AG10803 (cell line): ENCODE measurements around the gene LGALS1.
A peak's percentile ranks its signal among the peaks of the same experiment; 100 is the strongest.

Source experiments
- DNase-seq: peaks from one replicate; pipeline ENCODE4 v3.0.0; 2010; ENCODE audit warnings: low read depth
- H3K4me3 ChIP-seq: 2 replicates; pipeline ENCODE4 v1.5.1; 2011; ENCODE audit warnings: mild to moderate bottlenecking, low read length, control low read depth
- TF ChIP-seq, protein P1 (sequence below): conservative IDR thresholded peaks from 2 replicates; pipeline ENCODE4 v1.5.1; 2011; ENCODE audit warnings: mild to moderate bottlenecking, low read length, control low read depth, inconsistent platforms

LGALS1 gene

GRCh38 chr22:37633625-37634416, 41.6 kb upstream of the LGALS1 start:
- H3K4me3 ChIP-seq, result peak overlapping the region; percentile 15
- DNase-seq, result peak; percentile 80
- TF ChIP-seq, protein P1, sequence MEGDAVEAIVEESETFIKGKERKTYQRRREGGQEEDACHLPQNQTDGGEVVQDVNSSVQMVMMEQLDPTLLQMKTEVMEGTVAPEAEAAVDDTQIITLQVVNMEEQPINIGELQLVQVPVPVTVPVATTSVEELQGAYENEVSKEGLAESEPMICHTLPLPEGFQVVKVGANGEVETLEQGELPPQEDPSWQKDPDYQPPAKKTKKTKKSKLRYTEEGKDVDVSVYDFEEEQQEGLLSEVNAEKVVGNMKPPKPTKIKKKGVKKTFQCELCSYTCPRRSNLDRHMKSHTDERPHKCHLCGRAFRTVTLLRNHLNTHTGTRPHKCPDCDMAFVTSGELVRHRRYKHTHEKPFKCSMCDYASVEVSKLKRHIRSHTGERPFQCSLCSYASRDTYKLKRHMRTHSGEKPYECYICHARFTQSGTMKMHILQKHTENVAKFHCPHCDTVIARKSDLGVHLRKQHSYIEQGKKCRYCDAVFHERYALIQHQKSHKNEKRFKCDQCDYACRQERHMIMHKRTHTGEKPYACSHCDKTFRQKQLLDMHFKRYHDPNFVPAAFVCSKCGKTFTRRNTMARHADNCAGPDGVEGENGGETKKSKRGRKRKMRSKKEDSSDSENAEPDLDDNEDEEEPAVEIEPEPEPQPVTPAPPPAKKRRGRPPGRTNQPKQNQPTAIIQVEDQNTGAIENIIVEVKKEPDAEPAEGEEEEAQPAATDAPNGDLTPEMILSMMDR, result peak; percentile 39

DNA sequence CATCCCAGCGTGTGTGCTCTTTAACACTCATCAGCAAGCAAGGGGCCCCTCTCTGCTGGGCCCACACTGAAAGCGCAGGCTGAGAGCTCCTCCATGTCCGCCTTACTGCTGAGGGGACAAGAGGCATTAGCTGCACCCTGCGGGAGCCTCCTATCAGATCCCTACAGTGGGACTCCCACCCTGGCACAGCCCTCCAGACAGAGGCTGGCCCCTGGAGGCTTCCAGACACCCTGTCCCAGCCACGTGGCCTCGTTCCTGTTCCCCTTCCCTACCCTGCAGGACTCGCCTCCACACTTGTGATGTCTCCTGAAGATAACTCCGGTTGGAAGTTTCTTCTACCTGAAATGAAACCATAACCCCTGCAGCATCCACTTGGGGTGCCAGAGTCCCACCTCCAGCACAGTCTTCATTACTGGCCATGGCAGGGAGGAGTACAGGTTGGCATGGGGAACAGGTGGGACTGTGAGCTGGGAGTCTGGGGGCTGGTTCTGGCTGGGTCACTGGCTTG, 41.0 kb upstream of the LGALS1 start:
- no peak for DNase-seq
- TF ChIP-seq, protein P1, result peak; percentile 29
- no peak overlapping the region for H3K4me3 ChIP-seq

DNA sequence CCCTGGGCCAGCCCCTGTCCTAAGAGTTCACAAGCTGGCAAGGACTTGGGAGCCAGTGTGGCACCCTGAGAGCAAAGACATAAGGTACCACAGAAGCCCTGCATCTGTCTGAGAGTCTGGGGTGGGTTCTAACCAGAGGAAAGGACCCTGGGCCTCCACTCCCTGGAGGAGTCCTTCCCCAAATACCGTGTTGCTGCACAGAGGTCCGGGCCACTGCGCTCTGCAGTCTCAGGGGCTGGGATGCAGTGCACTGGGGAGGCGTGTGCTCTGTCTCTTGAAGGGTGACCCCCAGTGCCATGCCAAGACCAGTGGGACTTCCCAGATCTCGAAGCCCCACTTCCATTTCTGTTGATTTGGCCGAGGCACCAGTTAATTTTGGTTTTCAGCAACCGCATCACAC, 40.3 kb upstream of the LGALS1 start:
- TF ChIP-seq, protein P1, result no peak
- no peak for DNase-seq
- no peak overlapping the region for H3K4me3 ChIP-seq

DNA sequence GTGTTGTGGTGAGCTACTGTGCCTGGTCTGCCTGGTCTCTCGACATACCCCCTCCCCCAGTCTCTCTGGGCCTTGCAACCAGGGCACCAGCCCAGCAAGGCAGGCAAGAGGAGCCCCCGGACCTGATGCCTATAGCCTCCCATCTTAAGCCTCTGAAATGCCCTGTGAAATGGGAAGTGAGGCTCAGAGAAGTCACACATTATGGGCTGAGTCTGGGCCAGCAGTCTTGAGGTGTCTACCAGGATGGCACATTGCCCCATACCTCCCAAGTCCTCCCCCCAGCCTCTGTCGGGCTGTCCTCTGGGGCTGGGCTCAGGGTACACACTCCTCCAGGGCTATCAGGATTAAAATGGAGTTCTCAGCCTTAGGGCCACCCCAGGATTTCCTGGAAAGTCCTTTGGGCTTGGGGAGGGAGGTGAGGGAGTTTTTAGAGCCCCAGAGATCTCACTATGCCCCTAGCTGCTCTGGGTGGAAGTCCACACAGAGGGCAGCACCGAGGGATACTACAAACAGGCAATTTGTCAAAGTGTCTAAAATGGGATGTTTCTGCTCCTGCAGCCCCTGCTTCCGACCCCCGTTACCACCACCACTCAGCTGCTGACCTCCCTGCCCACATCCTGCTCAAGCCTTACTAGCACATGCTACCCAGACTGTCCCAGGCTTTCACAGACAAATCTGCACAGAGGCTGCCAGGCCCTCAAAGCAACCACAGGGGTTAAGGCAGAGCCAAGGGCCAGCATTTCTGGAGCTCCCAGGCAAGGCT, 39.1 kb upstream of the LGALS1 start:
- TF ChIP-seq, protein P1, result peak; percentile 41; the same call in 1 of the 2 replicates
- DNase-seq, result peak; percentile 70
- no peak overlapping the region for H3K4me3 ChIP-seq

DNA sequence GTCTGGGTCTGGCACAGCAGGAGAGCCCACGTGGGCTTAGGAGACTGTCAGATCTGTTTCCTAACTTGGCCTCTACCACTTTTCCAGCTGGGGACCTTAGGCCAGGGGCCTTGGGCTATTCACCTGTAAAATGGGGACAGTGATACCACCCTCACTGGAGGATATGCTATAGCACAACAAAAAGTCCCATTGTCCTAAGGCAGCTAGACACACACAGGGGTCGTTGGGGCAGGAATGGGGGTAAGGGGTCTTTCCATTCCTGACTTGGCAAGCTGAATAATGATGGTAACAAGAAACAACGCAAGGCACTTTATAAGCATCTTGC, 38.5 kb upstream of the LGALS1 start:
- DNase-seq, result no peak
- TF ChIP-seq, protein P1, result no peak
- H3K4me3 ChIP-seq, result no peak overlapping the region

DNA sequence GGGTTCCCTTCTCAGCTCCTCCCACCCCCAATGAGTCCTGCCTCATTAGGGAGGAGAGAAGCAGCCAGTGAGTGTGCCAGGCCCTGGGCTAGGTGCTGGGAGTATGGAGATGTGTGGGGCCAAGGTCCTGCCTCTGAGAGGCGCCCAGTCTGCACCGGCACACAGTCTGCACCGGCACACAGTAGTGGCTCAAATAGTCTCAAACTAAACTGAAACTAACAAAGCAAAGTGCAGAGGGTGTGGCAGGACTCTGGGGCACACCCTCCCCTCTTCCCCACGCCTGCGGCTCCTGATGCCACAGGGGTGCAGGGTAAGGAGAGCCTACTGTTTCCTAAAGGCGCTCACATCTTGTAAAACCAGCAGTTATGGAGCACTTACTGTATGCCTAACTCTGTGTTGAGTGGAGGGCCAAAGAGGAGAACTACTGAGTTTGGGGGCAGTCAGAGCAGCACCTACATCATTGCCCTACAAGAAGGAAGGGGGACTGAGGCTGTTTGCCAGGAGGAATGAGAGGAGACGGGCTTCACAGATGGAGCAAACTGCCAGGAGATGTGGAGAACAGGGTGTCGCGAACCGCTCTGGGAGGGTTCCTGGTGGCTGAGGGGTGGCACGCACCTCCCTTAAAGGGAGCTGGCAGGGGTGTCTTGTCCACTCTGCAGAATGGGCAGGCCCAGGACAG, 36.9 kb upstream of the LGALS1 start:
- TF ChIP-seq, protein P1, result no peak
- H3K4me3 ChIP-seq, result no peak overlapping the region
- no peak for DNase-seq
